Measurements from ENCODE around the gene HTR2A.
"Not testable (repeated sequence)": the region's sequence is repeated elsewhere in the genome, so short reads cannot be mapped to it uniquely, and the experiment has no call there.

Gene HTR2A

GRCh38 chr13:46816371-46816770, 80.5 kb downstream of the HTR2A start:
- H3K36me3 ChIP-seq, result no peaks in the 10 kb centered on the region
- no peaks in the 10 kb centered on the region for H3K27me3 ChIP-seq
- H3K27ac ChIP-seq, result no peak overlapping the region
- intact Hi-C loops (cut with DNase I; ENCODE audit: low total_unique reads), result no loop called here
- peaks cover 0 to 9% (median 5%) of the 10 kb centered on the region in 3 donors for H3K9me3 ChIP-seq
- TF ChIP-seq CTCF (IDR thresholded peaks at IDR 0.05), result no peak
- no peak overlapping the region for H3K4me3 ChIP-seq
- no peak for DNase-seq
- H3K4me1 ChIP-seq, result no peaks in the 10 kb centered on the region

GRCh38 chr13:46812301-46812797, 84.5 kb downstream of the HTR2A start:
- Histone ChIP-seq H3K27ac (no peak overlapping the region), H3K4me3 (no peak overlapping the region), H3K9me3 (peaks cover 0 to 9% (median 5%) of the 10 kb centered on the region in 3 donors), H3K27me3 (no peaks in the 10 kb centered on the region), H3K4me1 (no peaks in the 10 kb centered on the region), H3K36me3 (no peaks in the 10 kb centered on the region)
- no peak for DNase-seq
- TF ChIP-seq CTCF (IDR thresholded peaks at IDR 0.05), result no peak
- intact Hi-C loops (cut with DNase I; ENCODE audit: low total_unique reads), result no loop called here

GRCh38 chr13:46810440-46810839, 86.4 kb downstream of the HTR2A start:
- intact Hi-C loops (cut with DNase I; ENCODE audit: low total_unique reads), result no loop called here
- Histone ChIP-seq H3K27me3 (no peaks in the 10 kb centered on the region), H3K4me3 (no peak overlapping the region), H3K4me1 (no peaks in the 10 kb centered on the region), H3K36me3 (no peaks in the 10 kb centered on the region), H3K27ac (no peak overlapping the region), H3K9me3 (peaks cover 0 to 9% (median 5%) of the 10 kb centered on the region in 3 donors)
- DNase-seq, result no peak
- TF ChIP-seq CTCF (IDR thresholded peaks at IDR 0.05), result no peak

GRCh38 chr13:46804921-46805320, 91.9 kb downstream of the HTR2A start:
- H3K27ac ChIP-seq; H3K4me3 ChIP-seq; H3K4me1 ChIP-seq; DNase-seq; H3K9me3 ChIP-seq; H3K27me3 ChIP-seq; intact Hi-C loops (cut with DNase I; ENCODE audit: low total_unique reads); H3K36me3 ChIP-seq: not testable (repeated sequence)

GRCh38 chr13:46804391-46804815, 92.5 kb downstream of the HTR2A start:
- intact Hi-C loops (cut with DNase I; ENCODE audit: low total_unique reads), result no loop called here
- no peak overlapping the region for H3K4me3 ChIP-seq
- no peaks in the 10 kb centered on the region for H3K27me3 ChIP-seq
- peaks cover 0 to 9% (median 0%) of the 10 kb centered on the region in 4 donors for H3K4me1 ChIP-seq
- TF ChIP-seq CTCF (IDR thresholded peaks at IDR 0.05), result no peak
- no peaks in the 10 kb centered on the region for H3K36me3 ChIP-seq
- no peak overlapping the region for H3K27ac ChIP-seq
- no peak for DNase-seq
- H3K9me3 ChIP-seq, result no peaks in the 10 kb centered on the region

GRCh38 chr13:46803586-46803985, 93.3 kb downstream of the HTR2A start:
- Histone ChIP-seq H3K4me3 (no peak overlapping the region), H3K4me1 (peaks cover 0 to 9% (median 0%) of the 10 kb centered on the region in 4 donors), H3K36me3 (no peaks in the 10 kb centered on the region), H3K27ac (no peak overlapping the region), H3K27me3 (no peaks in the 10 kb centered on the region), H3K9me3 (no peaks in the 10 kb centered on the region)
- intact Hi-C loops (cut with DNase I; ENCODE audit: low total_unique reads), result no loop called here
- DNase-seq, result no peak
- no peak for TF ChIP-seq CTCF (IDR thresholded peaks at IDR 0.05)

Data from tibial artery (tissue), 4 donors.